A549 (cell line): ENCODE data around the gene EDA. TPM values are rescaled to one million over a fixed set of nuclear protein-coding genes. Genes with fewer than 3 reads are reported as not detected.

ENCODE experiments used
- ATAC-seq, 2 experiments: fragments of 200-7000 bp in 1 of 2; fragments of >200 bp in 1 of 2; cut with Nextera tagmentation in 1 of 2; cut with Tn5 transposase in 1 of 2; 3 replicates each; pipeline versions ENCODE4 v1.8.0 to v1.9.1; 2018 to 2020; ENCODE audit warnings: mild to moderate bottlenecking in 1 of 2, moderate library complexity in 1 of 2
- CTCF ChIA-PET: fragments of 300-600 bp; sonication (Branson Sonifier 250); formaldehyde crosslinking; extraction: SDS; loops from one replicate; lab custom pipeline; 2021; ENCODE audit warnings: antibody characterized with exemption, inconsistent platforms; lab: Yijun Ruan, JAX
- POLR2A ChIA-PET: fragments of 350-600 bp; formaldehyde crosslinking; extraction: SDS; loops from one replicate; lab custom pipeline; 2021; ENCODE audit warnings: antibody characterized with exemption, inconsistent platforms; lab: Yijun Ruan, JAX
- DNase-seq, 2 experiments: peaks; one replicate each; pipeline versions ENCODE4 v3.0.0 to v3.0.0-alpha.2; 2011 to 2016; ENCODE audit warnings: low read depth in 1 of 2, low spot score in 1 of 2
- FAIRE-seq: peaks from 2 replicates; lab custom pipeline; 2011; peaks lifted over from hg19 to GRCh38; lab: Jason Lieb, UNC
- H3K27ac ChIP-seq, 2 experiments: fragments of >200 bp; sonication (Bioruptor Twin); formaldehyde crosslinking; 3 replicates each; pipeline ENCODE4 v1.5.1; 2016 to 2017
- H3K4me1 ChIP-seq: fragments of >200 bp; sonication (Bioruptor Twin); formaldehyde crosslinking; 3 replicates; pipeline ENCODE4 v1.6.1; 2016
- H3K4me2 ChIP-seq: fragments of >200 bp; sonication (Bioruptor Twin); formaldehyde crosslinking; 3 replicates; pipeline ENCODE4 v1.6.1; 2016
- H3K4me3 ChIP-seq: fragments of >200 bp; sonication (Bioruptor Twin); formaldehyde crosslinking; 3 replicates; pipeline ENCODE4 v1.5.1; 2016
- H3K9me3 ChIP-seq: fragments of >200 bp; sonication (Bioruptor Twin); formaldehyde crosslinking; 3 replicates; pipeline ENCODE4 v1.6.1; 2016
- BHLHE40 ChIP-seq: IDR thresholded peaks from 2 replicates; pipeline ENCODE4 v1.6.1; 2012; ENCODE audit warnings: low read depth, low read length, inconsistent platforms
- EHF ChIP-seq: fragments of 250-450 bp; sonication (Bioruptor Pico); IDR thresholded peaks from 2 replicates; pipeline ENCODE4 v1.5.0; 2020; ENCODE audit warnings: mild to moderate bottlenecking
- EHMT2 ChIP-seq: fragments of 200-600 bp; sonication (generic); IDR thresholded peaks from 2 replicates; pipeline ENCODE4 v1.6.1; 2016; ENCODE audit warnings: antibody characterized with exemption, low read depth, mild to moderate bottlenecking, moderate library complexity
- ESRRA ChIP-seq: fragments of 150-350 bp; IDR thresholded peaks from 2 replicates; pipeline ENCODE4 v1.6.1; 2014; ENCODE audit warnings: mild to moderate bottlenecking, low read length, borderline replicate concordance
- FOSB ChIP-seq: fragments of 250-450 bp; sonication (Bioruptor Pico); IDR thresholded peaks from 2 replicates; pipeline ENCODE4 v1.5.0; 2020; ENCODE audit warnings: mild to moderate bottlenecking, moderate library complexity
- HMGXB4 ChIP-seq: fragments of 250-450 bp; sonication (Bioruptor Pico); IDR thresholded peaks from 2 replicates; pipeline ENCODE4 v1.5.0; 2021; ENCODE audit warnings: mild to moderate bottlenecking, moderate library complexity, borderline replicate concordance
- HOXB13 ChIP-seq: fragments of 250-450 bp; sonication (Bioruptor Pico); IDR thresholded peaks from 2 replicates; pipeline ENCODE4 v1.5.0; 2020; ENCODE audit warnings: low read depth, mild to moderate bottlenecking, moderate library complexity
- POLR2A ChIP-seq: IDR thresholded peaks from 2 replicates; pipeline ENCODE4 v1.6.1; 2012; ENCODE audit warnings: mild to moderate bottlenecking, low read length
- TFCP2L1 ChIP-seq: fragments of 250-450 bp; sonication (Bioruptor Pico); IDR thresholded peaks from 2 replicates; pipeline ENCODE4 v1.5.0; 2021; ENCODE audit warnings: mild to moderate bottlenecking
- ZC3H11A ChIP-seq: fragments of 450-650 bp; IDR thresholded peaks from 2 replicates; pipeline ENCODE4 v1.6.1; 2014; ENCODE audit warnings: antibody characterized with exemption, mild to moderate bottlenecking
- ZFP36 ChIP-seq: fragments of 450-650 bp; IDR thresholded peaks from 2 replicates; pipeline ENCODE4 v1.6.1; 2014; ENCODE audit warnings: borderline replicate concordance; ENCODE audit not compliant: partially characterized antibody
- WGBS: methylation state at CpG from one replicate; pipeline ENCODE4 v1.1.6; 2017; ENCODE audit errors: missing lambda C conversion rate; 5-methylcytosine and 5-hydroxymethylcytosine counted together
- polyA plus RNA-seq, 4 experiments: library from polyadenylated mRNA; depleted of rRNA in 3 of 4; stranded (reverse); fragments of >200 nt; fragmentation: RNase III in 1 of 4; extraction: RNeasy Plus Mini Kit Qiagen cat#74134 plus additional on column Dnase treatment in 1 of 4; gene quantifications; 2 replicates in 3 of 4; 3 replicates in 1 of 4; pipeline ENCODE4 v1.2.3, GENCODE V29; 2011 to 2017
- TF ChIP-seq, protein P1 (sequence below): IDR thresholded peaks from 2 replicates; pipeline ENCODE4 v1.6.1; 2012
- TF ChIP-seq, protein P2 (sequence below): fragments of >200 bp; sonication (Bioruptor Twin); formaldehyde crosslinking; IDR thresholded peaks from 2 replicates; pipeline ENCODE4 v1.6.1; 2016
- TF ChIP-seq, protein P3 (sequence below): IDR thresholded peaks from 2 replicates; pipeline ENCODE4 v1.6.1; 2012; ENCODE audit warnings: low read depth, borderline replicate concordance
- TF ChIP-seq, protein P4 (sequence below): fragments of 150-350 bp; IDR thresholded peaks from 2 replicates; pipeline ENCODE4 v1.6.1; 2014; ENCODE audit warnings: low read depth, mild to moderate bottlenecking, low read length
- TF ChIP-seq, protein P5 (sequence below): fragments of 450-650 bp; IDR thresholded peaks from 2 replicates; pipeline ENCODE4 v1.6.1; 2014; ENCODE audit warnings: antibody characterized with exemption

Gene EDA
- polyA plus RNA-seq, 2 of the 4 experiments (the other 2 are of a cell fraction): 0.25 to 0.26 TPM

- FAIRE-seq: no peak
- CTCF ChIA-PET: interaction anchor here (1.6 kb wide), 1 partner anchor 13 kb away, joined by 6 read pairs; no protein-coding TSS in a partner anchor
- 51% methylated on average over 5 of the region's 5 CpGs for WGBS
- no peak for ATAC-seq
- Histone ChIP-seq H3K9me3 (no peaks in the 10 kb centered on the region), H3K4me2 (no peak overlapping the region), H3K4me1 (no peaks in the 10 kb centered on the region), H3K4me3 (no peak overlapping the region), H3K27ac (no peak overlapping the region)
- no peak for DNase-seq
- POLR2A ChIA-PET: no interaction called here
- TF ChIP-seq, protein P1, sequence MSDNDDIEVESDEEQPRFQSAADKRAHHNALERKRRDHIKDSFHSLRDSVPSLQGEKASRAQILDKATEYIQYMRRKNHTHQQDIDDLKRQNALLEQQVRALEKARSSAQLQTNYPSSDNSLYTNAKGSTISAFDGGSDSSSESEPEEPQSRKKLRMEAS: no peak
- TF ChIP-seq EHF (CRISPR knock-in tag): no peak
- no peak for TF ChIP-seq HMGXB4 (CRISPR knock-in tag)
- no peak for TF ChIP-seq EHMT2
- TF ChIP-seq FOSB (CRISPR knock-in tag): no peak
Measured at GRCh38 chrX:70084592-70085240, 468.8 kb downstream of the EDA start.

- DNase-seq (no peak), ATAC-seq (no peak), FAIRE-seq (no peak)
- no peak overlapping the region for H3K4me2 ChIP-seq
- WGBS: 64% methylated on average over 10 of the region's 11 CpGs
- H3K9me3 ChIP-seq: no peaks in the 10 kb centered on the region
- CTCF ChIA-PET: interaction anchor here (0.6 to 4.4 kb wide), 4 partner anchors 9 to 664 kb away, joined by 3 to 30 read pairs (median 4); no protein-coding TSS in a partner anchor
- POLR2A ChIA-PET: no interaction called here
- no peaks in the 10 kb centered on the region for H3K4me1 ChIP-seq
- H3K27ac ChIP-seq: no peak overlapping the region
- TF ChIP-seq ZFP36 (no peak), BHLHE40 (no peak), EHF (CRISPR knock-in tag) (no peak), POLR2A (no peak), HOXB13 (CRISPR knock-in tag) (no peak), TFCP2L1 (CRISPR knock-in tag) (no peak), ZC3H11A (no peak), ESRRA (no peak)
- TF ChIP-seq, protein P2, sequence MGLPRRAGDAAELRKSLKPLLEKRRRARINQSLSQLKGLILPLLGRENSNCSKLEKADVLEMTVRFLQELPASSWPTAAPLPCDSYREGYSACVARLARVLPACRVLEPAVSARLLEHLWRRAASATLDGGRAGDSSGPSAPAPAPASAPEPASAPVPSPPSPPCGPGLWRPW: no peak
- TF ChIP-seq, protein P3, sequence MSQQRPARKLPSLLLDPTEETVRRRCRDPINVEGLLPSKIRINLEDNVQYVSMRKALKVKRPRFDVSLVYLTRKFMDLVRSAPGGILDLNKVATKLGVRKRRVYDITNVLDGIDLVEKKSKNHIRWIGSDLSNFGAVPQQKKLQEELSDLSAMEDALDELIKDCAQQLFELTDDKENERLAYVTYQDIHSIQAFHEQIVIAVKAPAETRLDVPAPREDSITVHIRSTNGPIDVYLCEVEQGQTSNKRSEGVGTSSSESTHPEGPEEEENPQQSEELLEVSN: no peak
- TF ChIP-seq, protein P4, sequence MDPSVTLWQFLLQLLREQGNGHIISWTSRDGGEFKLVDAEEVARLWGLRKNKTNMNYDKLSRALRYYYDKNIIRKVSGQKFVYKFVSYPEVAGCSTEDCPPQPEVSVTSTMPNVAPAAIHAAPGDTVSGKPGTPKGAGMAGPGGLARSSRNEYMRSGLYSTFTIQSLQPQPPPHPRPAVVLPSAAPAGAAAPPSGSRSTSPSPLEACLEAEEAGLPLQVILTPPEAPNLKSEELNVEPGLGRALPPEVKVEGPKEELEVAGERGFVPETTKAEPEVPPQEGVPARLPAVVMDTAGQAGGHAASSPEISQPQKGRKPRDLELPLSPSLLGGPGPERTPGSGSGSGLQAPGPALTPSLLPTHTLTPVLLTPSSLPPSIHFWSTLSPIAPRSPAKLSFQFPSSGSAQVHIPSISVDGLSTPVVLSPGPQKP: no peak
- TF ChIP-seq, protein P1: no peak
- TF ChIP-seq, protein P5, sequence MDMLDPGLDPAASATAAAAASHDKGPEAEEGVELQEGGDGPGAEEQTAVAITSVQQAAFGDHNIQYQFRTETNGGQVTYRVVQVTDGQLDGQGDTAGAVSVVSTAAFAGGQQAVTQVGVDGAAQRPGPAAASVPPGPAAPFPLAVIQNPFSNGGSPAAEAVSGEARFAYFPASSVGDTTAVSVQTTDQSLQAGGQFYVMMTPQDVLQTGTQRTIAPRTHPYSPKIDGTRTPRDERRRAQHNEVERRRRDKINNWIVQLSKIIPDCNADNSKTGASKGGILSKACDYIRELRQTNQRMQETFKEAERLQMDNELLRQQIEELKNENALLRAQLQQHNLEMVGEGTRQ: no peak
- no peak overlapping the region for H3K4me3 ChIP-seq
Measured at GRCh38 chrX:70087857-70088630, 472.1 kb downstream of the EDA start.
